Lower leg skin (tissue), 4 donors: ENCODE measurements around the gene CLCN1. TPM values are rescaled to one million over a fixed set of nuclear protein-coding genes. Genes with fewer than 3 reads are reported as not detected.
"Not testable (repeated sequence)": the region's sequence is repeated elsewhere in the genome, so short reads cannot be mapped to it uniquely, and the experiment has no call there.

ENCODE experiments used
- DNase-seq, 2 donors: peaks; one replicate each; pipeline ENCODE4 v3.0.0-alpha.2; 2019; ENCODE audit warnings: low spot score in 2 of 2
- H3K4me3 ChIP-seq: fragments of 200-600 bp; sonication (generic); 2 replicates; pipeline ENCODE4 v1.5.1; 2017; ENCODE audit warnings: mild to moderate bottlenecking, low read depth; ENCODE audit not compliant: poor library complexity, severe bottlenecking
- CTCF ChIP-seq, 3 donors: fragments of 450-650 bp; IDR thresholded peaks; one replicate each; pipeline ENCODE4 v1.5.1; 2016; ENCODE audit warnings: antibody characterized with exemption in 3 of 3, mild to moderate bottlenecking in 3 of 3, moderate library complexity in 2 of 3
- POLR2A ChIP-seq, 2 donors: fragments of 450-650 bp; IDR thresholded peaks; one replicate each; pipeline ENCODE4 v1.6.1; 2016 to 2017; ENCODE audit warnings: antibody characterized with exemption in 2 of 2, mild to moderate bottlenecking in 1 of 2, moderate library complexity in 1 of 2
- WGBS, 2 donors: methylation state at CpG; one replicate each; pipeline ENCODE4 v1.1.5; 2018; 5-methylcytosine and 5-hydroxymethylcytosine counted together
- intact Hi-C: fragments of 100-400 bp; cut with DNase I; formaldehyde crosslinking; loops from one replicate; pipeline ENCODE4 v1.15.0; 2023; ENCODE audit warnings: low total_unique reads
- total RNA-seq, 4 donors: library from RNA; depleted of rRNA; stranded (reverse); fragments of >200 nt; gene quantifications; one replicate each; pipeline ENCODE4 v1.1.0, GENCODE V29; 2016

The CLCN1 gene
- total RNA-seq, 4 donors from 2014 or later, result not detected

DNA sequence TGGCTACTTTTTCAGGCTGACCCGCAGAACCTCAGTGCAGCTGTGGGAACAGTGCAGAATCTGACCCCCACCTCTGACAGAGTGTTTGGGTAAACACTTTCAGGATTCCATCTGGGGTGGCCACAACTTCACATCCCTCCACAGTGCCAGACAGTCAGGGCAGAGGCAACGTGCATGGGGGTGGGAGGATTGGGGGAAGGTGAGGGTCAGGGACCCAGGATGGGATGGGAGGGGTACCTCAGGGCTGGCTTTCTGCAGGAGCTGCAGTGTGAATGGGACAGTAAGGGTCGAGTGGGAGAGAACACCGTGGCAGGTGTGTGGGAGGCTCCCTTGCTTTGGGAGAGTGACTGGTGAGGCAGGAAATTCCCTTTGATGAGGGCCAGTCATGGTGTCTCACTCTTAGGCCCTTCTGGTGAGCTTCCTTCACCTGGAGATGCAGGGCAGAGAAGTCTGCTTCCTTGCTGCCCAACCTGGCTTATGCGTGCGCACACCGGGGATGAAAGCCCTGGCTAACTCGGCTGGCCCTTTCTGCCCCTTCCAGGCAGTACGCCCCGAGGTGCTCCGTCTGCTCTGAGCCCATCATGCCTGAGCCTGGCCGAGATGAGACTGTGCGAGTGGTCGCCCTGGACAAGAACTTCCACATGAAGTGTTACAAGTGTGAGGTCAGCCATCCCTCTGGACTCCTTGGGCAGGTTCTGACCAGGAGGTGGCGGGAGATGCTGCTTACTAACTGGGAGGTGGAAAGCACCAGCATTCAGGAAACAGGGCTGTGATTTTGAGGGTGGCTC is 73.6 kb downstream of the CLCN1 start:
- intact Hi-C loops, result no loop called here
- DNase-seq, result peak in 1 of 2 donors; percentile 82
- no peak overlapping the region for H3K4me3 ChIP-seq
- WGBS, 2 donors, result 86 to 87% methylated on average over 14 to 15 of the region's 15 CpGs
- TF ChIP-seq POLR2A (IDR thresholded peaks at IDR 0.05), result no peak
- no peak for TF ChIP-seq CTCF (IDR thresholded peaks at IDR 0.05)

DNA sequence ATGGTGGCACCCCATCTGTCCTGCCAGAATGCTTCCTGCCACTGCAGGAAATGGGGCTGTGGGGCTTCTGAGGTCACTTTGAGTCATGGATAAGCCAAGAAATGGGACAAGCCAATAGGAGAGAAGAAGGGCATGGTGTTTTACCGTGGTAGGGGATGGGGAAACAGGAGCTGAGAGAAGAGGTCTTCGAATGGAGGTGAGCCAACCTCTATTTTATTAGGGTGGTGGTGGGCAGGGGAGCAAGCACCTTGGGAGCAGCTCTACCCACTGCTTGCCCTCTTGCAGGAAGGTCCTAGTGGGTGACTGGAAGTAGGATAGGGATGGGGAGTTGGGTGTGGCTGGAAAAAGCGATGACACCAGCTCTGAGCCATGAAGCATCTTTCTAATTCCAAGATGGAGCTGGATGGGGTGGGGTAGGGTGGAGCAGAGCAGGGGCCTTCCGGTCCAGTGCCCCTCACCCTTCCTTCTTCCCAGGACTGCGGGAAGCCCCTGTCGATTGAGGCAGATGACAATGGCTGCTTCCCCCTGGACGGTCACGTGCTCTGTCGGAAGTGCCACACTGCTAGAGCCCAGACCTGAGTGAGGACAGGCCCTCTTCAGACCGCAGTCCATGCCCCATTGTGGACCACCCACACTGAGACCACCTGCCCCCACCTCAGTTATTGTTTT is 74.3 kb downstream of the CLCN1 start:
- no peak for TF ChIP-seq POLR2A (IDR thresholded peaks at IDR 0.05)
- TF ChIP-seq CTCF (IDR thresholded peaks at IDR 0.05), result no peak
- 82 to 87% methylated on average over 10 of the region's 10 CpGs for WGBS, 2 donors
- DNase-seq, result peak in 1 of 2 donors; percentile 74
- intact Hi-C loops, result no loop called here
- H3K4me3 ChIP-seq, result no peak overlapping the region

DNA sequence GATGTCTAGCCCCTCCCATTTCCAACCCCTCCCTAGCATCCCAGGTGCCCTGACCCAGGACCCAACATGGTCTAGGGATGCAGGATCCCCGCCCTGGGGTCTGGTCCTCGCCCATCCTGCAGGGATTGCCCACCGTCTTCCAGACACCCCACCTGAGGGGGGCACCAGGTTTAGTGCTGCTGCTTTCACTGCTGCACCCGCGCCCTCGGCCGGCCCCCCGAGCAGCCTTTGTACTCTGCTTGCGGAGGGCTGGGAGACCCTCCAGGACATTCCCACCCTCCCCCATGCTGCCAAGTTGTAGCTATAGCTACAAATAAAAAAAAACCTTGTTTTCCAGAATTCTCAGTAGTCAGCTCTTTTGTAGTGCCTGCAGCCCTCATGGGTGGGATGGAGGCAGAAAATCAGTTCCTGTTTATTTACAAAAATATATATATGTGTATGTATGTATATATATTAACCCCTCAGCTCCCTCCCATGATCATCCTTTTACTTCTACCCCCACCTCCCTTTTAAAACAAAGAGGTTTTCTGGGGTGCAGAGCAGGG is 74.9 kb downstream of the CLCN1 start:
- no peak overlapping the region for H3K4me3 ChIP-seq
- intact Hi-C loops, result no loop called here
- peak in 1 of 2 donors; percentile 84 for DNase-seq
- 79 to 92% methylated on average over 9 of the region's 9 CpGs for WGBS, 2 donors
- no peak for TF ChIP-seq POLR2A (IDR thresholded peaks at IDR 0.05)
- no peak for TF ChIP-seq CTCF (IDR thresholded peaks at IDR 0.05)

DNA sequence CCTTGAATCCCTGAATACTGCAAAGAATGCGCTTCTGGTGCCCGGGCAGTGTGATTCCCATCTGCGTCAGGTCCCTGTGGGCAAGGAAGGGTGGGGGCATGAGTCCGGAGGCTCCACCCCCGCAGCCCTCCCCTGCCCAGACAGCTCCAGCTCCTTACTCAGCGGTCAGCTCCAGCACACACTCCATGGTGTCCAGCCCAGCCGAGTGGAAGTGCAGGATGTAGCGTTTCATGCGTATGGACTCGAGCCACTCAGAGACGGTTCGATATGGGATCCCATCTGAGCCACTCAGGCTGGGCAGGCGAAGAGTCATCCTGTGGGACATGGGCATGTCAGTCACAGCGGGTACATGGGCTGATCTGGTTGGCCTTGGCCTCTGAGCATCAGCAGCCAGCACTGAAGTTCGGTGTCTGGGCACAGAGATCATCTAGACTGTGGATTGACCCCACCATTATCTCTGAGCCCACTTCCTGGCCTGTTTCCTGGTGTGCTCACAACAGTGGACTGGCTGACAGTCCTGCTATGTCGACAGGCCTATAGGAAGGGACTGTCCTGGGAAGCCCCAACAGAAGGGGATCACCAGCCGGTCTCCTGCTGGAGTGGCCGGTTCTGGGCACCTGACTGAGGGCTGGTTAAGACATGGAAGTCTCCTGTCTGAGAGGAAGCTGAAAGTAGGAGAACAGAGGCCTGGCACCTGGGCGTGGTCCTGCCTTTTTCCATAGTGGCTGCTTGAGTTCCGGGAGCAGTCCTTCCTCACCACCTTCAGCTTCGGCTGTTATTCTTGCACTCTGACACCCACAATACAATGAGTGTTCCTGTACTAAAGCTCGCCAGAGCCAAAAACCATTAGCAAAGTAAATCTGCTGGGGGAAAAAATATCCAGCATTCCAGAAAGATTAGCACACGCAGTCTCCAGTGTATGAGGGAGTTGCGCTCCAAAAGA is 75.8 kb downstream of the CLCN1 start:
- intact Hi-C loops, result no loop called here
- TF ChIP-seq CTCF (IDR thresholded peaks at IDR 0.05), result no peak
- TF ChIP-seq POLR2A (IDR thresholded peaks at IDR 0.05), result no peak
- H3K4me3 ChIP-seq, result no peak overlapping the region
- 56 to 61% methylated on average over 20 to 23 of the region's 24 CpGs for WGBS, 2 donors
- DNase-seq, result peak in 1 of 2 donors; percentile 93

GRCh38 chr7:143392427-143392826 is 76.5 kb downstream of the CLCN1 start:
- H3K4me3 ChIP-seq, intact Hi-C loops: not testable (repeated sequence)
- 94% methylated on average over 8 of the region's 8 CpGs for WGBS, 2 donors
- DNase-seq, result peak in 1 of 2 donors; percentile 74
